Measurements from ENCODE around the gene SSX2B. TPM values are rescaled to one million over a fixed set of nuclear protein-coding genes. Genes with fewer than 3 reads are reported as not detected.
"Not testable (repeated sequence)": the region's sequence is repeated elsewhere in the genome, so short reads cannot be mapped to it uniquely, and the experiment has no call there.

SSX2B gene
- total RNA-seq, result not detected in 2 replicates

- not testable (repeated sequence) for DNase-seq (ENCODE audit: low read depth)
Observed at GRCh38 chrX:52750952-52751351, at the start of gene SSX2B. SSX2B (plus strand) TSS chrX:52751252; CDS start chrX:52752681, 1,429 bp downstream.

GRCh38 chrX:52707078-52707477 lies 44.0 kb upstream of the SSX2B start, which contains the start of gene SSX2:
SSX2 (minus strand) TSS chrX:52707178; CDS start chrX:52705749, 1,429 bp downstream.
- not testable (repeated sequence) for DNase-seq (ENCODE audit: low read depth)

GRCh38 chrX:52765983-52766382 lies 14.9 kb downstream of the SSX2B start:
- not testable (repeated sequence) for DNase-seq (ENCODE audit: low read depth)

GRCh38 chrX:52773504-52773903 lies 22.5 kb downstream of the SSX2B start:
- DNase-seq (ENCODE audit: low read depth), result not testable (repeated sequence)

GRCh38 chrX:52797327-52797726 lies 46.3 kb downstream of the SSX2B start, which contains the start of gene SPANXN5:
SPANXN5 (minus strand) TSS chrX:52797427; CDS start chrX:52797348, 79 bp downstream.
- peak; percentile 47 for DNase-seq (ENCODE audit: low read depth)

GRCh38 chrX:52804876-52805275 lies 53.8 kb downstream of the SSX2B start:
- DNase-seq (ENCODE audit: low read depth), result peak; percentile 4

Other genes starting within 250 kb of the SSX2B start
- gene XAGE1B, start 234.2 kb upstream of the SSX2B start, total RNA-seq, result not detected in 2 replicates
- gene SSX7, start 96.4 kb upstream of the SSX2B start, total RNA-seq, result not detected in 2 replicates
- gene SSX2, start 44.1 kb upstream of the SSX2B start, total RNA-seq, result not detected in 2 replicates
- gene SPANXN5, start 46.2 kb downstream of the SSX2B start, total RNA-seq, result not detected in 2 replicates
- not detected in 2 replicates for gene XAGE5, start 60.0 kb downstream of the SSX2B start, total RNA-seq
- not detected in 2 replicates for gene XAGE3, start 116.8 kb downstream of the SSX2B start, total RNA-seq
- 13.7 and 14.8 TPM in 2 replicates for gene FAM156B, start 146.1 kb downstream of the SSX2B start, total RNA-seq
- 3.5 and 10.5 TPM in 2 replicates for gene FAM156A, start 207.3 kb downstream of the SSX2B start, total RNA-seq

All from renal cortical epithelial cell (primary cell).